Astrocyte of the cerebellum (primary cell): ENCODE data around the gene GPR15.

Source experiments
- DNase-seq: peaks from one replicate; pipeline ENCODE4 v3.0.0-alpha.2; 2011; ENCODE audit warnings: low read depth
- H3K4me3 ChIP-seq: 2 replicates; pipeline ENCODE4 v1.5.1; 2011; ENCODE audit warnings: mild to moderate bottlenecking, low read depth, low read length, moderate library complexity
- CTCF ChIP-seq: IDR thresholded peaks from 2 replicates; pipeline ENCODE4 v1.5.1; 2012; ENCODE audit warnings: low read length, low read depth, moderate library complexity, mild to moderate bottlenecking; ENCODE audit errors: missing control alignments
- in situ Hi-C: cut with HindIII; loops from 2 replicates; pipeline ENCODE4 v1.10.0; 2017; ENCODE audit warnings: low sequenced_read_pairs

The GPR15 gene

GRCh38 chr3:98531622-98532274 lies at the start of gene GPR15:
Gene GPR15, plus strand, starts transcription at chr3:98531978. Its CDS starts 56 bp downstream, at chr3:98532034.
- H3K4me3 ChIP-seq, result no peak within 1 kb of the TSS
- DNase-seq, result no peak
- TF ChIP-seq CTCF, result no peak
- in situ Hi-C loops, result no loop called here

- in situ Hi-C loops, result no loop called here
- no peak for DNase-seq
- H3K4me3 ChIP-seq, result no peak overlapping the region
- no peak for TF ChIP-seq CTCF
Observed at GRCh38 chr3:98482717-98483482, 48.9 kb upstream of the GPR15 start.

GRCh38 chr3:98483626-98484025 lies 48.2 kb upstream of the GPR15 start:
- TF ChIP-seq CTCF, result no peak

GRCh38 chr3:98497381-98497780 lies 34.4 kb upstream of the GPR15 start, which contains the start of gene OR5K2:
Gene OR5K2, plus strand, starts transcription at chr3:98497681. Its CDS starts 0 bp downstream, at chr3:98497681.
- TF ChIP-seq CTCF, result no peak
- in situ Hi-C loops, result no loop called here
- no peak for DNase-seq
- no peak within 1 kb of the TSS for H3K4me3 ChIP-seq

More at GRCh38 chr3:98483626-98484025, 48.2 kb upstream of the GPR15 start:
- DNase-seq, result no peak
- in situ Hi-C loops, result no loop called here
- H3K4me3 ChIP-seq, result no peak overlapping the region

- in situ Hi-C loops, result no loop called here
- H3K4me3 ChIP-seq, result no peak overlapping the region
- DNase-seq, result no peak
- no peak for TF ChIP-seq CTCF
Observed at GRCh38 chr3:98500019-98500418, 31.8 kb upstream of the GPR15 start.

GRCh38 chr3:98501270-98501669 lies 30.5 kb upstream of the GPR15 start:
- DNase-seq, result no peak
- in situ Hi-C loops, result no loop called here
- TF ChIP-seq CTCF, result no peak
- no peak overlapping the region for H3K4me3 ChIP-seq
